Coronary artery (tissue), 2 donors: Measurements from ENCODE around the gene CAPN12.
A peak's percentile ranks its signal among the peaks of the same experiment; 100 is the strongest.
"Not testable (repeated sequence)": the region's sequence is repeated elsewhere in the genome, so short reads cannot be mapped to it uniquely, and the experiment has no call there.

Source experiments
- DNase-seq: peaks from one replicate; pipeline ENCODE4 v3.0.0-alpha.2; 2017; ENCODE audit warnings: low spot score
- H3K27ac ChIP-seq, 2 donors: fragments of 200-600 bp; sonication (generic); one replicate each; pipeline ENCODE4 v1.5.1; 2016 to 2019
- H3K4me3 ChIP-seq: fragments of 200-600 bp; sonication (generic); 2 replicates; pipeline ENCODE4 v1.5.1; 2016; ENCODE audit warnings: mild to moderate bottlenecking, moderate library complexity
- TF ChIP-seq, protein P1 (sequence below): fragments of 200-600 bp; sonication (generic); IDR thresholded peaks from one replicate; pipeline ENCODE4 v1.5.1; 2019; ENCODE audit warnings: antibody characterized with exemption

Gene CAPN12

DNA sequence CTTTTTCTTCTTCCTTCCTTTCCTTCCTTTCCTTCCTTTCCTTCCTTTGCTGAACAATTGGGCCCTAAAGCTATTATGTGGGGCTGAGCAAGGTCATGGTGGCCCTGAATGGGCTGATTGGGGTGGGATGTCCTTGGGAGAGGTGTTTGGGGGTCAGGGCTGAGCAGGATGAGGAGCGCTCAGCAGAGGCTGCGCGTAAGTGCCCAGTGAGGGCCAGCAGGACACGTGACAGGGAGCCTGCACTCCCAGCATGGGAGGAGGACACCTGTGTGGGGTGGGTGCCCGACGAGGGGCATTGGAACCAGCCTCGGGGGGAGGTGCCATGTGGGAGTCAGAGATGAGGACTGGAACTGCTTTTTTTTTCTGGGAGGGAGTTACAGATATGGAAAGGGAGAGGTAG lies 34.5 kb upstream of the CAPN12 start:
- no peak overlapping the region for H3K4me3 ChIP-seq
- TF ChIP-seq, protein P1, sequence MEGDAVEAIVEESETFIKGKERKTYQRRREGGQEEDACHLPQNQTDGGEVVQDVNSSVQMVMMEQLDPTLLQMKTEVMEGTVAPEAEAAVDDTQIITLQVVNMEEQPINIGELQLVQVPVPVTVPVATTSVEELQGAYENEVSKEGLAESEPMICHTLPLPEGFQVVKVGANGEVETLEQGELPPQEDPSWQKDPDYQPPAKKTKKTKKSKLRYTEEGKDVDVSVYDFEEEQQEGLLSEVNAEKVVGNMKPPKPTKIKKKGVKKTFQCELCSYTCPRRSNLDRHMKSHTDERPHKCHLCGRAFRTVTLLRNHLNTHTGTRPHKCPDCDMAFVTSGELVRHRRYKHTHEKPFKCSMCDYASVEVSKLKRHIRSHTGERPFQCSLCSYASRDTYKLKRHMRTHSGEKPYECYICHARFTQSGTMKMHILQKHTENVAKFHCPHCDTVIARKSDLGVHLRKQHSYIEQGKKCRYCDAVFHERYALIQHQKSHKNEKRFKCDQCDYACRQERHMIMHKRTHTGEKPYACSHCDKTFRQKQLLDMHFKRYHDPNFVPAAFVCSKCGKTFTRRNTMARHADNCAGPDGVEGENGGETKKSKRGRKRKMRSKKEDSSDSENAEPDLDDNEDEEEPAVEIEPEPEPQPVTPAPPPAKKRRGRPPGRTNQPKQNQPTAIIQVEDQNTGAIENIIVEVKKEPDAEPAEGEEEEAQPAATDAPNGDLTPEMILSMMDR = no peak
- no peak overlapping the region for H3K27ac ChIP-seq
- DNase-seq = no peak

DNA sequence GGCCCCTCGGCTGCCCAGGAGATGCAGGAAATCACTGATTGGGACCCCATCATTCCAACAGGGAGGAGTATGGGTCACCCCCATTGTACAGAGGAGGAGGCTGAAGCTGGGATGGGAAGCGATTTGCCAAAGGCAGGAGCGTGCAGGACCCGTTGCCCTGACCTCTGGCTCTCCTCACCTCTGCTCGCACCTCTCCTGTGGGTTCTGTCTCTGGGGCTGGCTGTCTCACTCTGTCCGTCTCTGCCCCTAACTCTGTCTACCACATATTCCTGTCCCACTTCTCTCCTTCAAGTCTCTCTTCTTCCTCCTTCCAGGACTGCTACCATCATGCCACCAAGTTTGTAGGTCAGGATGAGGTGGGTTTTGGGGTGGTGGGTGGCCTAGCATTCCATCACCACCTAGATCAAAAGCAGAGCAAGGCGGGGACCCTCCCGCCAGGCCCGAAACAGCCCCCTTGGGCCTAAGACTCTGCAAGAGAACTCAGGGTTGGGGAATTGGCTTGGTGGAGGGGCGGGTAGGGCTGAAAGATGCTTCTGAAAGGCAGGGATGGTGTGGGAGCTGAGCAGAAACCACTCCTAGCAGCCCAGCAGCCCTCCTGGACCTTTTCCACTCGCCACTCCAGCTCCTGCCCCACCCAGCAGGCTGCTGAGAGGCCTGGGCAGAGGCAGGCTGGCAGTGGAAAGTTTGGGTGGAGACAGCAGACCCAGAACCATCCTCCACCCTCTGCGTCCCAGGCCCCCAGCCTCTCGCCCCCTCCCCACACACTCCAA lies 30.1 kb upstream of the CAPN12 start:
- TF ChIP-seq, protein P1 = no peak
- Histone ChIP-seq H3K4me3 (no peak overlapping the region), H3K27ac (no peak overlapping the region)
- no peak for DNase-seq

DNA sequence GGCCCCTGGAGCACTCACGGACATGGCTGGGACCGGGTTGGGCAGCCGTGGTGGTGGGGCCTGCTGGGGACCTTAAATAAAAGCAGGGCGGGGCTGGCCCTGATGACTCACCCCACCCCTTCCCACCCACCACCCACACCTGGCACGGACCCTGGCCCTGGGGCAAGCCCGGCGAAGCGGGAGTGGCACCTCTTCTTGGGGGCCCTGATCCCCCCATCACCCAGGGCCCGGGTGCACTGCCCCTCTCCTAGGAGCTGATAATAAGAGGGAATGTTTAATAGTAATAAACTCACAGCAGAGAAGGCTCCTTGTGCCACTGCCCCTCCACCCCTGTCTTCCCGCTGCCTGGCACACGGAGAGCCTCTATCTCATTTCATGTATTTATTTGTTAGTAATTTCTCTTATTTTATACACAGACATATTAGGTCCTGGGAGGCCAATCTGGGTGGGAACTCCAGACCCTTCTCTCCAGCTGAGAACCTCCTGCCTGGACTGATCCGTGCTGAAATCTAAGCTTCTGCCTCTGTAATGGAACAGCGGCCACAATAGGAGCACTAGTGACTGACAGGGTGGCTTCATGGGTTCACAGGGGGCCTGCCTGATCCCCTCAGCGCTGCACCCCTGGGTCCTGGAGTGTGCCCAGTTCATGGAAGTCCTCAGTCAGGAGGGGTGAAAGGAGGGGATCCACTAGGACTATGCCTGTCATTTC lies 29.3 kb upstream of the CAPN12 start, which contains the start of gene LGALS7:
Gene LGALS7 (minus strand): TSS at position 49 of the 709 bp plus-strand sequence. CDS start 25 bp downstream, at position 24.
- Histone ChIP-seq H3K27ac (no peak within 1 kb of the TSS), H3K4me3 (no peak within 1 kb of the TSS)
- no peak for DNase-seq
- TF ChIP-seq, protein P1 = no peak

DNA sequence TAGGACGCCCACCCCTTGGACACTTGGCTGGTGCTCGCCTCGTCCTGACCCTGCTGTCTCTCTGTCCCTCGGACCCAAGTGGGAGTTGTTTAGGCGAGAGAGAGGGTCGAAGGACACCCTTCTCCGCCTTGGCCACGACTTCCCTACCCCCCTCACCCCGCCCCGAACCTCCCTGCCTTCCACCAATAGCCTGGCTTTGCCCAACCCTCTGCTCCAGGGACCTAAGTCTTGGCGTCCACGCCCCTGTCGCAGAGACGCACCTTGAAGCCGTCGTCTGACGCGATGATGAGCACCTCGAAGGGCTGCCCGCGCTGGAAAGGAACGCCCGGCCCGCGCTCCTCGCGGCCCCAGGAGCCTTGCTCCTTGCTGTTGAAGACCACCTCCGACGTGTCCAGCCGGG lies 27.3 kb upstream of the CAPN12 start:
- not testable (repeated sequence) for H3K27ac ChIP-seq, DNase-seq, H3K4me3 ChIP-seq

DNA sequence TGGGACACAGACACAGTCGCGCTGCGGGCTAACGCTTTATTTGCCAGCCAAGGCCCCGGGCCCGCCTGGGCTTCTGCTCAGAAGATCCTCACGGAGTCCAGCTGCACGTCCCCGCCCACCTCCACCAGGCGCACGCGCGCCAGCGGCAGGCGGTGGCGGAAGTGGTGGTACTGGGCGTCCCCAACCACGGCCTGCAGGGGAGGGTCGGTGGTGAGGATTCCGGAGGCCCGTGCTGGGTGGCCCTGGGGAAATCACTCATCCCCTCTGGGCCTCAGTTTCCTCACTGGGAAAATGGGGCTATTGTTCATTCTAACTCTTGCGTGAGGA lies 26.6 kb upstream of the CAPN12 start:
- H3K4me3 ChIP-seq, H3K27ac ChIP-seq, DNase-seq: not testable (repeated sequence)

DNA sequence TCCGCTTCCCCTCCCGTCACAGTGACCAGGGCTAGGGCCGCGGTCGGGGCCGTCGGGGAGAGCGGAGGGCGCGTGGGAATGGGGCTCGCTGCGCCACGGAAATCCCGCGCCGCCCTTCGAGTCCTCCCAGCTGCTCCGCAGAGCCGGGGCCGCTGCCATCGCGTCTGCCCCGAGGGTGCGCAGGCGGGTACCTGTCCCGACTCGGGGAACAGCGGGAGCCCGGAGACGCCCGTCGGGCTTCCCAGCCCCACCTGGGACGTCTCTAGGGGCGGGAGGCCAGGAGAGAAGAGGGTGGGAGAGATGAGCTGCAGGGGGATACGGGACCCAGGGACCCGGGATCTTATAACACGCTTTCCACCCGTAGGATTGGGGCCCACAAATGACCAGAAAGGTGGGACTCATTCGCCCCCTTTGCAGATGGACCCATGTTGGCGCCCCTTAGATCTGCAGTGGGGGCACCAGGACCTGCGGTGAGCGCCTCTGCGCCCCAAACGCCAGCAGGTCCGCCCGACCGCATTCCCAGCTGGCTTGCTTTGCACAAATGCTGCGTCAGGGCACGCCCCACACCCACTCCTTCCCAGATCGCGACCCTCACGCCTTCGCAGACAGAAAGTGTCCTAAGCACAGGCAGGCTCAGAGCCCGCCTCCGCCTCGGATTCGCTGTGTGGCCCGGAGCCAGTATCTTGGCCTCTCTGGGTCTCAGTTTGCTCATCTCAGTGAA lies 26.1 kb upstream of the CAPN12 start:
- peak overlapping the region in 1 of 2 donors; percentile 66 for H3K27ac ChIP-seq
- H3K4me3 ChIP-seq = peak overlapping the region; percentile 59
- not testable (repeated sequence) for DNase-seq

DNA sequence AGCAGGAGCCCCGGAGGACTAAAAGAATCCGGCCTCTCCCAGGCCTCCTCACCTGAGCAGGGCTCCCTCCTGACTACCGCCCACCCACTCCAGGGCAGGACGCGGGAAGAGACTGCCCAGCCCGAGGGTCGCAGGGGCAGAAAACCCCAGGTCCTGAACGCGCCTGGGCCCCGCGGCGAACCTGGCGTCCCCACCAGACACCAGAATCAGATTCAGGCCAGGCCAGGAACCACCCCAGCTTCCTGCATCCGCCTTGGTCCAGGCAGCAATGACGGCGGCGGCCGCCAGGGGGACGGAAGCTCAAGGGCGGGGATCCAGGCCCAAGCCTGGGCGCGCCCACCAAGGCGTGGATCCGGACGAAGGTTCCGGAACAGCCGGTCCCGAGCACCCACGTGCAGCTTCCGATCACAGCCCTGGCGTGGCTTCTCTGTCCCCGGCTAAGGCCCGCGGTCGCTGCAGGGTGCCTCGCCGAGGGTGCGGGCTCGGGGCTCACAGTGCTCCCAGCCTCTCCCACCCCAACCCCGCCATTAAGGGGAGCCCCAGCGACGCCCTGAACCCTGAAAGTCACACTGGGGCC lies 25.4 kb upstream of the CAPN12 start:
- Histone ChIP-seq H3K4me3 (peak overlapping the region; percentile 59), H3K27ac (peak overlapping the region in 1 of 2 donors; percentile 66)
- TF ChIP-seq, protein P1 = peak; percentile 90
- peak; percentile 90 for DNase-seq

DNA sequence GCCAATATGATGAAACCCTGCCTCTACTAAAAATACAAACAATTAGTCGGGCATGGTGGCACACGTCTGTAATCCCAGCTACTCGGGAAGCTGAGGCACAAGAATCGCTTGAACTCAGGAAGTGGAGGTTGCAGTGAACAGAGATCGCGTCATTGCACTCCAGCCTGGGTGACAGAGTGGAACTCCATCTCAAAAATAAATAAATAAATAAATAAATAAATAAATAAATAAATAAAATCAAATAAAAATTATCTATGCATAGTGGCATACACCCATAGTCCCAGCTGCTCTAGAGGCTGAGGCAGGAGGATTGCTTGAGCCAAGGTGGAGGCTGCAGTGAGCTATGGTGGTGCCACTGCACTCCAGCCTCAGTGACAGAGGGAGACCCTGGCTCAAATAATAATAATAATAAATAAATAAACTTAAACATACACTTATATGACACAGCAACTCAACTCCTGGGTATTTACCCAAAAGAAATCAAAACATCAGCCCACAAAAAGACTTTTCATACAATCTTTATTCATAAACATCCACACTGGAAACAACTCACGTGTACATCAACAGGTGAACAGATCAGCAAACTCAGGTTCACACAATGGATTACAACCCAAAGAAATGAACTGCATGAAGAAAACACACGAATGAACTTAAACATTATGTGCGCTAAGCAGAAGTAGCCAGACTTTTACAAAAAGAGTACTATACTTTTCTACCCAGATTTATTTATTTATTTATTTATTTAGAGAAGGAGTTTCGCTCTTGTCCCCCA lies 22.2 kb upstream of the CAPN12 start:
- Histone ChIP-seq H3K27ac (no peak overlapping the region), H3K4me3 (no peak overlapping the region)
- TF ChIP-seq, protein P1 = no peak
- no peak for DNase-seq
